Measurements from ENCODE around the gene SAMMSON. TPM values are rescaled to one million over a fixed set of nuclear protein-coding genes. Genes with fewer than 3 reads are reported as not detected.

SAMMSON gene
- not detected for polyA plus RNA-seq (ENCODE audit: low read depth in 6 of 6)

DNA sequence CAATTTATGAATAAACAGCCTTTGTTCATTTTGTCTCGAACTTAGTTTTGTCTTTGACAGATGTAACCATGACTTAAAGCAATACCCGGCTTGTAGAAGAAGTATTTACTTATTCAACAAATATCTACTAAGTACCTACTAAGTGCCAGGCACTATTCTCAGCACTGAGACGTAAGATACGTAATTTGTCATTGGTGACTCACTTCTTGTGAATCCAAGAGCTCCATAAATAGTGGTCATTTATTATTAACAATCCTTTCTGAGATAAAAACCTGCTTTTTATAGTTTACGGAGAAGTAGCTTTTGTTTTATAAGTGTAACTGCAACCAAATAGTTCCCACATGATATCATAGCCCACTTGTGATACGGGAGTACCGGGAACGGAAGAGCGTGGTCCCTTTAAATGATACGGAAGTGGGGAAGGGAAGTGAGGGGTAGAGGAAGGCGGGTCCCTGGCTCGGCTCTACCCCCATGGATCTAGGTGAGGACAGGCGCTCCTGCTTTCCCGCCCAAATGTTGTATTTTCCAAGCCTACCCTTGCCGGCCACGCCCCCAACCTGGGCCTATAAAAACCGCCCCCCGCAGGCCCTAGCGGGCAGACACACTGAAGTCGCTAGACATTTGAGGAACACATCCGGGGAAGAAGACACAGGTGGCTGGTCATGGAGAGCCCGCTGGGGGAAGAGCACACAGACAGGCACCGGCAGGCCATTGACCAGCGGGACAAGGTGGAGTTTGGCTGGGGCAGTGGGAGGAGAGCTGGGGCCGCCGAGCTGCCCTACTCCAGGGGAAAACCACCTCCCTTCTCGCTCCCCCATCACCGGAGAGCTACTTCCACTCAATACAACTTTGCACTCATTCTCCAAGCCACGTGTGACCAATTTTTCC is at the start of gene SAMMSON:
Gene SAMMSON (plus strand): TSS at position 594 of the 888 bp plus-strand sequence.
- H3K36me3 Mint-ChIP-seq: no peaks in the 10 kb centered on the region
- DNase-seq: no peak
- H3K27ac Mint-ChIP-seq: no peak within 1 kb of the TSS
- H3K4me3 Mint-ChIP-seq: no peak within 1 kb of the TSS
- ATAC-seq (ENCODE audit: low read depth in 2 of 2): no peak
- H3K9me3 Mint-ChIP-seq: peaks cover 0 to 3% (median 0%) of the 10 kb centered on the region in 7 donors
- H3K27me3 Mint-ChIP-seq: no peaks in the 10 kb centered on the region
- no peaks in the 10 kb centered on the region for H3K4me1 Mint-ChIP-seq

DNA sequence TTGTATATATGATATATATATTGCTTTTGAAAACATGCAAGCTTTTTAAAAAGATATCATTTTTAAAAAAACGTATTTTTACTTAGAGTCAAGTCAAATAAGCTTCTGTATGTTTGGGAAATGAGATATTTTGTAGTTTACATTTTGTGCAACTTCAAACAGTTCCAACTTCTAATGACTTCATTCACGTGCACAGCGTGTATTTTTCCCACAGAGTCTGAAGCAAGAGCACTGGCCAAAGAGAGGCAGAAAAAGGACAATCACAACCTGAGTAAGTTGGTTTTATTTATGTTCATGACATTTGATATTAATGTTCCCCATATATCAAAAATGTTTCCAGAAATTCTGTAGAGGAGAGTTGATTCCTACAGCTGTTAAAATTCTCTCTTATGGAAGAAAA is 47.9 kb upstream of the SAMMSON start:
- H3K4me1 Mint-ChIP-seq: no peaks in the 10 kb centered on the region
- no peaks in the 10 kb centered on the region for H3K36me3 Mint-ChIP-seq
- no peak for DNase-seq
- peaks cover 0 to 5% (median 0%) of the 10 kb centered on the region in 3 donors for H3K27me3 Mint-ChIP-seq
- no peak overlapping the region for H3K27ac Mint-ChIP-seq
- H3K4me3 Mint-ChIP-seq: no peak overlapping the region
- ATAC-seq (ENCODE audit: low read depth in 2 of 2): no peak
- H3K9me3 Mint-ChIP-seq: no peaks in the 10 kb centered on the region

DNA sequence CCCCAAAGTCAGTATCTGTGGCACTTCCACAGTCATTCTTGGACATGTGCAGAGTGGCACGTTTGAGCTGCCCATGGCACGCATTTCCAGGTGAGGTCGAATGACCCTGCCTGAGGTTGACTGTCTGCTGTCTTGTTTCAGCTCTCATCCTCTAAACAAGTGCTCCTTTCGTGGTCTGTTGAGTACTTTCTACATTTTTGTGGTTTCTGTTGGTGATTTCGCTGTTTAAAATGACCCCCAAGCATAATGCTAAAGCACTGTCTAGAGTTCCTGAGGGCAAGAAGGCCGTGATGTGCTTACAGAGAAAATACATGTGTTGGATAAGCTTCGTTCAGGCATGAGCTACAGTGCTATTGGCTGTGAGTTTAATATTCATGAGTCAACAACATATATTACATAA is 40.0 kb upstream of the SAMMSON start:
- Mint-ChIP-seq H3K4me3 (no peak overlapping the region), H3K27me3 (no peaks in the 10 kb centered on the region), H3K27ac (no peak overlapping the region), H3K9me3 (no peaks in the 10 kb centered on the region), H3K36me3 (no peaks in the 10 kb centered on the region), H3K4me1 (no peaks in the 10 kb centered on the region)
- ATAC-seq (ENCODE audit: low read depth in 2 of 2): no peak
- DNase-seq: no peak

DNA sequence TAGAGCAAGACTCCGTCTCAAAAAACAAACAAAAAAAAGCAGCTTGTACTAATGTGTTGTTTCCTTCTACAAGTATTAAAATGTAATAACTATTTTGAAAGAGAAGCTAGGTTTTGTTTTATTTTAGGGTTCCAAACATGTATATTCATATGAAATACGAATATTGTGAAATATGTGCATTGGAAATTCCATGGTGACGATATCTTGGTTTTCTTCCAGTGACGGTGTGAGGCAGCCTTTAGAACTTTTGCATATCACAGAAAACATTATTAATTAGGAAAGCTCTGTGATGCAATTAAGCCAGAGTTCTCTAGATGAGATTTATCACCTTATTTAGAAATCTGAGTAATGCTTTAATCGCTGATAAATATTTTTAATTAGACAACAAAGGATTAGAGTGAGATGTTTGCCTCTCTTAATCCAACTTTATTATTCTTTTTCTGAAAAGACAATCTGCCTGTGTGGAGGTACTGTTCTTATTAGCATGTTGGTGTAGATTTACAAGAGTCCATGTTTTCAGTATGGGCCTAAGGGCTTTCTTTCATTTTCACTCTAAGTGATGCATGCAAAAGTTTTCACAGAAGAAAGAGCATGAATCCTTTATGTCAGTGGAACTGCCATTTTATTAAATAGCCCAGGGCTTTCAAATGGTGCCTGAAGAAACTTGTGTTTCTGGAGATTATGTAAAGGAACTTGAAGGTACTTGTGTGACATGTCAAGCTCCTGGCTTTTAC is 37.7 kb upstream of the SAMMSON start:
- Mint-ChIP-seq H3K27me3 (no peaks in the 10 kb centered on the region), H3K27ac (no peak overlapping the region), H3K4me3 (no peak overlapping the region), H3K4me1 (no peaks in the 10 kb centered on the region), H3K9me3 (no peaks in the 10 kb centered on the region), H3K36me3 (no peaks in the 10 kb centered on the region)
- ATAC-seq (ENCODE audit: low read depth in 2 of 2): no peak
- no peak for DNase-seq

DNA sequence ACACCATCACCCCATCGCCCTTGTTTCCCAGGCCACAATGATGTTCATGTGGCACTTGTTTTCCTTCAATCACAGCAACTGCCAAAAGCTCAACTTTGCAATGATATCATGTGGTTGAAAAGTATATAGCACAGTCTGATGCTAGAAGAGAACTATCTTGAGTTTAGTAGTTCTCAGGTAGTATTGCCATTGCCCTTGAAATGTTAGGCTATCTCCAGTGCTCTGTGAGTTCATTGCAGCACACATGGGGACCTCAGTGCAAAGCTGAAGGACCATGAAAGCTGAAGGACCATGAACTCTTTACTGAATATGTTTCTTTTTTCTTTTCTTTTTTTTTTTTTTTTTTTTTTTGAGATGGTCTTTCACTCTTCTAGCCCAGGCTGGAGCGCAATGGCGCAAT is 35.9 kb upstream of the SAMMSON start:
- ATAC-seq (ENCODE audit: low read depth in 2 of 2) (no peak), DNase-seq (no peak)
- H3K27me3 Mint-ChIP-seq: no peaks in the 10 kb centered on the region
- H3K4me1 Mint-ChIP-seq: no peaks in the 10 kb centered on the region
- no peak overlapping the region for H3K27ac Mint-ChIP-seq
- no peaks in the 10 kb centered on the region for H3K36me3 Mint-ChIP-seq
- H3K4me3 Mint-ChIP-seq: no peak overlapping the region
- no peaks in the 10 kb centered on the region for H3K9me3 Mint-ChIP-seq

DNA sequence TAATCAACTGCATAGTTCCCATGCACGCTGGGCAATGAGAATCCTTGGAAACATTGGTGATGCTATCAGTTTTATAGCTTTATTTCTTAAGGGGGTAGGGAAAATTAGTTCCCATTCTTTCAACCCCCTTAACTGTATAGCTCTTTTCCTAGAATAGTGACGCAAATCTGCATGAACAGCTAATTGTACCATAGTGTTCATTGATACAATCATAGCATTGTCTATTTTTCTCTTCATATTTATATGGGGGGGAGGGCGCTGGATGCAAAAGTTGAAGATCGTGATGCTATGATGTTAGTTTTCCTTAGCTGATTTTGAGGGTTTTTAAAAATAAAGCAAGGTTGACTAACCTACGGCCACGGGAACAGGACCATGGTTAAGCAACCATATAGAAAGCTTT is 32.4 kb upstream of the SAMMSON start:
- ATAC-seq (ENCODE audit: low read depth in 2 of 2): no peak
- H3K4me3 Mint-ChIP-seq: no peak overlapping the region
- no peaks in the 10 kb centered on the region for H3K9me3 Mint-ChIP-seq
- no peaks in the 10 kb centered on the region for H3K27me3 Mint-ChIP-seq
- no peaks in the 10 kb centered on the region for H3K4me1 Mint-ChIP-seq
- DNase-seq: no peak
- H3K36me3 Mint-ChIP-seq: no peaks in the 10 kb centered on the region
- H3K27ac Mint-ChIP-seq: no peak overlapping the region

DNA sequence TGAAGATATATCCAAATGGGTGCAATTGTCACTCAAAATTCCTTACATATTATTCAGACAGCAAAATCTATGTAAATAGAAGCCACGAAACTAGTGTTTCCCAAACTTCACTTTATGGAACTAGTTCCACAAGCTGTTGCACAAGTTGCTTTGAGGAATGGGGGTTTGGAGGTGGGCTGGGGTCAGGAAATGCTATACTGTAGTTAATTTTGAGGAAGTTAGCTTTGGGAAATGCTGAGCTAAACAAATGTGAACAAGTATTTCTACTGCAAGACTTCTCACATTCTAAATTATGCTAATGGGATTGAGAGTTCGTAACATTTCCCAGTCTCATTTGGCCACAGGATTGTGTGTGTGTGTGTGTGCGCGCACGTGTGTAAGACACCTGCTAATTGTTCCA is 28.7 kb upstream of the SAMMSON start:
- H3K27me3 Mint-ChIP-seq: peaks cover 0 to 8% (median 0%) of the 10 kb centered on the region in 3 donors
- peaks cover 0 to 5% (median 0%) of the 10 kb centered on the region in 7 donors for H3K9me3 Mint-ChIP-seq
- no peak for ATAC-seq (ENCODE audit: low read depth in 2 of 2)
- H3K4me3 Mint-ChIP-seq: no peak overlapping the region
- no peaks in the 10 kb centered on the region for H3K4me1 Mint-ChIP-seq
- DNase-seq: no peak
- no peak overlapping the region for H3K27ac Mint-ChIP-seq
- H3K36me3 Mint-ChIP-seq: no peaks in the 10 kb centered on the region

DNA sequence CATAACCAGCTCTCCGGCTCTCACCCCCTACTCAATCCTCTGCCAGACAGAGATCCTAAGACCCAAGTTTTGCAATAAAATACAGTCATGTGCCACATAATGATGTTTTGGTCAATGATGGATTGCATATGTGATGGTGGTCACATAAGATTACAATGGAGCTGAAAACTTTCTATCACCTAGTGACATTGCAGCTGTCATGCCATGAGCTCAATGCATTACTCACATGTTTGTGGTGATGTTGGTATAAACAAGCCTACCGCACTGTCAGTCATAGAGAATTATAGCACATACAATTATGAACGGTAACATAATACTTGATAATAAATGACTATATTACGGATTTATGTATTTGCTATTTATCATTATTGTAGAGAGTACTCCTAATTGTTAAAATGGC is 26.9 kb upstream of the SAMMSON start:
- Mint-ChIP-seq H3K4me3 (peak overlapping the region in 1 of 8 donors; percentile 16), H3K4me1 (no peaks in the 10 kb centered on the region), H3K36me3 (peaks cover 0 to 5% of the 10 kb centered on the region in 2 donors), H3K27me3 (peaks cover 0 to 8% (median 5%) of the 10 kb centered on the region in 3 donors), H3K9me3 (peaks cover 0 to 9% (median 5%) of the 10 kb centered on the region in 7 donors), H3K27ac (no peak overlapping the region)
- DNase-seq: no peak
- no peak for ATAC-seq (ENCODE audit: low read depth in 2 of 2)

DNA sequence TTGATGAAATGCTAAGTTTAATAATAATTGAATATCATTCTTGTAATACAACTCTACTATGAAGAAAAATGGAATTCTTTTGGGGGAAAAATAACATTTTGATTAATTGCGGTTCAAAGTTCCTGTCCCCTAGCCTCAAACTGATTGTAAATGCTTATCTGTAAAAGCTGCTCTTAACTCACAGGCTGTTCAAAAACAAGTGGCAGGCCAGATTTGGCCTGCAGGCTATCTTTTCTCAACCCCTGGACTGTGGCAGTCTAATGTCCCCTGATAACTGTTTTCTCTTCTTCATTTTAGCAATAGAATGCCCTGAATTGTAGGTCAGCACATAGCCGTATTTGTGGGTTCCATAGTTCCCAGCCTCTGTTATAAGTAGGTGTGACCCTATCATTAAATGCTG is 23.5 kb upstream of the SAMMSON start:
- Mint-ChIP-seq H3K9me3 (peaks cover 2 to 23% (median 18%) of the 10 kb centered on the region in 7 donors), H3K36me3 (peaks cover 0 to 5% of the 10 kb centered on the region in 2 donors), H3K4me3 (no peak overlapping the region), H3K27me3 (peaks cover 0 to 8% (median 5%) of the 10 kb centered on the region in 3 donors), H3K27ac (no peak overlapping the region), H3K4me1 (no peaks in the 10 kb centered on the region)
- DNase-seq (no peak), ATAC-seq (ENCODE audit: low read depth in 2 of 2) (no peak)

DNA sequence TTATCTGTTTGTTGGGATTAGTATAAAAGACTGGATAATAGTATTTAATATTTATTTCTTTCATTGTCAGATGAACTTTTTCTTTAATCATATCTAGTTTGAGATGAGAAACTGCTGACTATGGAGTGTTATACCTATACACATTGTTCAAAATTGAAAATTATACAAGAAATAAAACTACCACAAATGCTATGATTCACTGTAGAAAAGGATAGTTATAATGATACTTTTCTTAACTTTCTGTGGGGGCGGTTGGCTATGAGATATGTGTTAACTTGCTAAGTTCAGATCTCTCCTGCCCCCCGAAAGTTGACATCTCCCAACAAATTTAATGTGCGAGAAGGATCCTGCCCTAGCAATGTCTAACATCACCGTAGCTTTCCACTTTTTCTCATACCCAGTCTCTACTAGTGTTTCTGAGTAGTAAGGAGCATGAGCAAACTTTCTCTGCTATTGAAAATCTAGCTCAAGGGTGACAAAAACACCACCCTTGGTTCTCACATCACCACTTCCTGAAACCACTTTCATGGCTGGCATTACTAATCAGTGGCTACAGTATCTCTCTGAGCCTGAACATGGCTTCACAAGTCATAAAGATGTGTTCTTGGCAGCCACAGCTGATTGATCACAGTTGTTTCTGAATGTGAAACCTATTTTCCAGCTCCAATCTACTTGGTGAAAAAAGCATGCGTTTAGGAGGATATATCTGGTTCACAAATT is 15.8 kb upstream of the SAMMSON start:
- Mint-ChIP-seq H3K27ac (no peak overlapping the region), H3K9me3 (peaks cover 0 to 10% (median 6%) of the 10 kb centered on the region in 7 donors), H3K27me3 (no peaks in the 10 kb centered on the region), H3K4me3 (no peak overlapping the region), H3K4me1 (peaks cover 0 to 22% (median 18%) of the 10 kb centered on the region in 3 donors), H3K36me3 (no peaks in the 10 kb centered on the region)
- no peak for DNase-seq
- ATAC-seq (ENCODE audit: low read depth in 2 of 2): peak; percentile 48 to 52

DNA sequence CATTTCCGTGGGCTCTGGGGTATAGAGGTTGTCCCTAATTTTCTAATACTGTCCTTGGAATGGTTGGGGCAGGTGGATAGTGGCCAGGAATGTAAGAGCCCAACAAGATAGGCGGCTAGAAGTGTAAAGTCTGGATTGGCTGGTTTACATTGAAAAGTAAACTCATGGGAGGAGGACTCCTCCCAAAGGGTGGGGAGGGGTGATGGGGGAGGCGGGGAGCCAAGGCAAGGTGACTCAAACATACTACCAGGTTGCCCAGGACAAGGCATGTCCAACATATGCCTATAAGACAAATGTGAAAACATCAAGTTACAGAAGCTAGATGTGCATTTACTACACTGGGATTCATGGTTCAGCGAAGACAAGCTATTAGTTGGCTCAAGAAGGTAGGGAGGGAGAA is 14.3 kb upstream of the SAMMSON start:
- peaks cover 0 to 22% (median 18%) of the 10 kb centered on the region in 3 donors for H3K4me1 Mint-ChIP-seq
- DNase-seq: no peak
- H3K36me3 Mint-ChIP-seq: no peaks in the 10 kb centered on the region
- H3K27ac Mint-ChIP-seq: no peak overlapping the region
- no peaks in the 10 kb centered on the region for H3K27me3 Mint-ChIP-seq
- H3K4me3 Mint-ChIP-seq: no peak overlapping the region
- H3K9me3 Mint-ChIP-seq: peaks cover 0 to 4% (median 0%) of the 10 kb centered on the region in 7 donors
- ATAC-seq (ENCODE audit: low read depth in 2 of 2): no peak

DNA sequence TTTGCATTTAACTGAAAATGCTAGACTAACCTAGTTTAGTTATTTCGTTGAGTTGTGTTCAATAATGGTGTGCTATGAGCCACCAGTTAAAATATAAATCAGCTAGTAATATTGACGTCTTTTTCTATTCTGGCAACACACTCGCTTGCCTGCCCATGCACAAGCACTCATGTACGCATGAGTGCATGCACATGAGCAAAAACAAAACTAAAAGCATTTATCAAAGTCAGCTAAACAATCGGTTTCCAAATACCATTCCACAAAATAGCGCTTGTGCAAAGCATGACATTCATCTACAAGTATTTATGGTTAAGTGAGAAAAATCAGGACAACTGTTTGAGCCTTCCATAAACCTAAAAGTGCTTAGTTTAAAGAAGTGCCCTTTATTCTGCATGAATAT is 13.1 kb upstream of the SAMMSON start:
- Mint-ChIP-seq H3K27me3 (peaks cover 0 to under 1% (median 0%) of the 10 kb centered on the region in 3 donors), H3K27ac (peak overlapping the region in 1 of 6 donors; percentile 14), H3K36me3 (no peaks in the 10 kb centered on the region), H3K9me3 (peaks cover 0 to 1% (median 0%) of the 10 kb centered on the region in 7 donors), H3K4me1 (peaks cover 0 to 22% (median 18%) of the 10 kb centered on the region in 3 donors), H3K4me3 (peak overlapping the region in 2 of 8 donors; percentile 10 to 50)
- ATAC-seq (ENCODE audit: low read depth in 2 of 2): peak; percentile 37 to 49
- DNase-seq: no peak

DNA sequence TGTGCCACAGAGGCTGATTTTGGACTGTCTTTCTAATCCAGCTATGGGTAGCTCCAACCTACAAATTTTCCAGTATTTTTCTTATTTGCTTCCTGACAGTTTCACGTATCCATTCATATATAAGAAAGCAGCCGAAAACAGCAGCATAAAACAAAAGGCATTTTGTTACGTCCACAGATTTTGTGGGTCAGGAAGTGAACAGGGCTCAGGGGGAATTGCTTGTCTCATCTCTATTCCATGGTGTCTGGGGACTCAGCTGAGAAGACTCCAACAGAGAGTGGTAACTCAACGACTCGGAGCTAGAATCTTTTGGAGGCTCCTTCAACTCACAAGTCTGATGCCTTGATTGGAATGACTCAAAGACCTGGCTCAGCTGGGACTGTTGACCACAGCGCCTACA is 11.7 kb upstream of the SAMMSON start:
- Mint-ChIP-seq H3K27ac (peak overlapping the region in 1 of 6 donors; percentile 45), H3K4me1 (peaks cover 0 to 22% (median 18%) of the 10 kb centered on the region in 3 donors), H3K36me3 (no peaks in the 10 kb centered on the region), H3K4me3 (no peak overlapping the region), H3K9me3 (peaks cover 0 to under 1% (median 0%) of the 10 kb centered on the region in 7 donors), H3K27me3 (peaks cover 0 to 6% (median 0%) of the 10 kb centered on the region in 3 donors)
- no peak for ATAC-seq (ENCODE audit: low read depth in 2 of 2)
- no peak for DNase-seq

Data from naive B cell (primary cell).